ENCODE results near the gene PIK3R3.

Gene PIK3R3

DNA sequence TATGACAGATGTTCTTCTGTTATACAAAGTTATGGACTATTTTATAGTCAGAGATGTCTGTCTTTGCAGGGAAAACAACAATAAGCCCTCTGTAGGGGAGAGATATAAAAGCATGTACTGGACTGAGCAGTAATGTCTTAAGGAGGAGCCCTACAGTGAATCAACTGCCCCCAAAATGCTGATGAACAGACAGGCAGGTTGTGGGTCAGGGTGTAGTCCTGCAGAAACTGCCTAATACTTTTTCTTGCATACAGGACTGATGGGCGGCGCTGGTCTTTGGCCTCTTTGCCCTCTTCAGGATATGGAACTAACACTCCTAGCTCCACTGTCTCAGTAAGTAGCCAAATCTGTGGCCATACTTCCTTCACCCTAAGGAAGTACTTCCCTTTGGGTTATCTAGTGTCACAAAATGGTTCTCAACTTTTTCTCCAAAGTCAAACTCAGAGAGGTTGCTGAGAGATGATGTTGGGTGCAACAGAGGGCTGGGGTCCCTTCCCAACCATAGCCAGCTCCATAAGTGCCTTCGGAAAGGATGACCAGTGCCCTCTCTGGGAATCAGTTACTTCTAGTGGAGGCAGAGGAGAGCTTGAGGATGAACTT lies 129.8 kb downstream of the PIK3R3 start:
- TF ChIP-seq, protein P1, sequence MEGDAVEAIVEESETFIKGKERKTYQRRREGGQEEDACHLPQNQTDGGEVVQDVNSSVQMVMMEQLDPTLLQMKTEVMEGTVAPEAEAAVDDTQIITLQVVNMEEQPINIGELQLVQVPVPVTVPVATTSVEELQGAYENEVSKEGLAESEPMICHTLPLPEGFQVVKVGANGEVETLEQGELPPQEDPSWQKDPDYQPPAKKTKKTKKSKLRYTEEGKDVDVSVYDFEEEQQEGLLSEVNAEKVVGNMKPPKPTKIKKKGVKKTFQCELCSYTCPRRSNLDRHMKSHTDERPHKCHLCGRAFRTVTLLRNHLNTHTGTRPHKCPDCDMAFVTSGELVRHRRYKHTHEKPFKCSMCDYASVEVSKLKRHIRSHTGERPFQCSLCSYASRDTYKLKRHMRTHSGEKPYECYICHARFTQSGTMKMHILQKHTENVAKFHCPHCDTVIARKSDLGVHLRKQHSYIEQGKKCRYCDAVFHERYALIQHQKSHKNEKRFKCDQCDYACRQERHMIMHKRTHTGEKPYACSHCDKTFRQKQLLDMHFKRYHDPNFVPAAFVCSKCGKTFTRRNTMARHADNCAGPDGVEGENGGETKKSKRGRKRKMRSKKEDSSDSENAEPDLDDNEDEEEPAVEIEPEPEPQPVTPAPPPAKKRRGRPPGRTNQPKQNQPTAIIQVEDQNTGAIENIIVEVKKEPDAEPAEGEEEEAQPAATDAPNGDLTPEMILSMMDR (conservative IDR thresholded peaks at IDR 0.05; ENCODE audit: low read depth, low read length): no peak
- no peak for DNase-seq (ENCODE audit: low read depth)

DNA sequence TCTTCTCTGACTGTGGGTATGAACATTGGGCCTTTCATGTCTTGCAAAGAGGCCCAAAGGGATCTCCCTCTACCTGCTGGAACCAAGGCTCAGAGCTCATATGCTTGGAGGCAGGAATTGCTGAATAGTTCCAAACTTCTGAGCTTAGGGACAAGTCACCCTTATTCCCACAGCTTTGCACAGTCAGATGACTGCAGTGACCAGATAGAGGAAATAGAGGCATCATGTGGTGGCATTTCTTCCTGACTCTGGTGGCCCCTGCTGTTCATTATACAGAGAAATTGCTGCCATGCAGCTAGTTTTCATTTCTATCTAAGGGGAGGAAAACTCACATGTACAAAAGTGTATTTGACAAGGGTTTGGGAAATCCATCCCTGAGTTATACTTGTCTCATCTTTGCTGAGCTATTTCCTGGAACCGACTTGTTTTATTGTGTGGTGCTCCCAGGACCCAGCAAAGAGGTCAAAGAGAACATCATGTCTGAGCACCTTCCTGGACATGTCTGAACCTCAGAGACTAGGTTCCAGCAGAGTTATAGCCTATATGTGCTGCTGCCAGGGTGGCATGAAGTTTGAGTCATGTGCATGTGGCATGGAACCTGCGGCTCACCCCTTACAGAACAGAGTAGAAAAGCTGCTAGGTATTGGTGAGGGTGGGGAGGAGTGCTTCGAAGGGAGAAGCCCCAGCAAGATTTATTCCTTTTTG lies 131.2 kb downstream of the PIK3R3 start:
- H3K4me3 ChIP-seq (ENCODE audit: low read length): no peak overlapping the region
- TF ChIP-seq, protein P1 (conservative IDR thresholded peaks at IDR 0.05; ENCODE audit: low read depth, low read length): no peak
- no peak for DNase-seq (ENCODE audit: low read depth)

More for the DNA sequence above, 129.8 kb downstream of the PIK3R3 start:
- H3K4me3 ChIP-seq (ENCODE audit: low read length): no peak overlapping the region

DNA sequence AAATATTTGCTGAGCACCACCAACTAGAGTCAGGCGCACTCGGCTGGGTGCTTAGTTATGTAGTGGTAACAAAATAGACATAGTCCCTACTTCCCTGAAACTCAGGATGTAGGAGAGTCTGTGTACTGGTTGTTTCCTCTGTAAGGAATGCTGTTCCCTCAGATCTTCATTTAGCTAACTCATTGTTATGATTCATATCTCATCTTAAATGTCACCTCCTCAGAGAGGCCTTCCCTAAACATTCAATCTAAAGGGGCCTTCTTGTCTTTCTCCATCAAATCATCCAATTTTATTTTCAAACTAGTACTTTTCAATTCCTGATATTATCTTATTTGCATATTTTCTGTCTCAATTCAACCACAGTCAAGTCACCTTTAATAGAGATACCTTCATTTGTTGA lies 132.9 kb downstream of the PIK3R3 start:
- TF ChIP-seq, protein P1 (conservative IDR thresholded peaks at IDR 0.05; ENCODE audit: low read depth, low read length): no peak
- DNase-seq (ENCODE audit: low read depth): no peak
- no peak overlapping the region for H3K4me3 ChIP-seq (ENCODE audit: low read length)

DNA sequence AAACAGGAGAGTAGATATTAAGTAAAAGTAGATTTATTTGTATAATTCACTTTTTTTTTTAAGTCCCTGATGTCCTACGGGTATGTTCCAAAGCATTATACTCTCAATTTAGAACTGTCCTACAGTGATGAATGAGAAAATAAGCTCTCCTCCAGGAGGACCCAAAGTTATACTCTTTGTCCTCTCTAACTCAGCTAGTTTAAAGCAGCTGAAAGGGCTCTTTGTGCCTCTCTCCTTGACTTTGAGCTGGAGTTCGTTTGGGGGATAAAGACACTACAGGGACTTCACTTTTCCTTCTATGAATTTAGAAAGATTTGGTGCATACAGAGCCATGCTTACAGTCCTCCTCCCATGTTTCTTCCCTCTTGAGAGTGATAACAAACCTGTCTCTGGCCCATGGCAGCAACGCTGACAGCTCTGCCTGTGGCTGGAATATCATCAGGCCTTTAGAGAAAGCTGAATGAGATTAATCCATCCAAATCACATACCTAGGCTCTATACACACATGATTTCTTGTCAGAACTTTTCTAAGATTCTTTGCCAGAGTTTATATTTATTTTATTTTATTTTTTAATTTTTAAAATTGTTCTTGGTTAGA lies 134.3 kb downstream of the PIK3R3 start:
- no peak overlapping the region for H3K4me3 ChIP-seq (ENCODE audit: low read length)
- no peak for DNase-seq (ENCODE audit: low read depth)
- TF ChIP-seq, protein P1 (conservative IDR thresholded peaks at IDR 0.05; ENCODE audit: low read depth, low read length): no peak

DNA sequence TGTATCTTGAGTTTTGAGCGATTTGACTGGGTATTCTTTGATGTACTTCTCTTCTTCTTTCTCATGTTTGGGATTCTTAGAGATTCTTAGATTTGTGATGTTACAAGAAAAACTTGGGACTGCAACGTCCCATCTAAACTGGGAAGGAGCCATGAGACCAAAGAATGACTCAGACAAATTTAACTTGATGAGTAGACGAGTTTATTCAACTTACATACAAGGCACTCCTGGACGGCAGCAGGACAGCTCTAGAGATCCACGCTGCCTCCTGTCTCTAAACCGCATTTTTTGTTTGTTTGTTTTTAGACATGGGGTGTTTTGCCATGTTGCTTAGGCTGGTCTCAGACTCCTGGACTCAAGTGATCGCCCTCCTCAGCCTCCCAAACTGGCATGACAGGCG lies 137.1 kb downstream of the PIK3R3 start:
- TF ChIP-seq, protein P1 (conservative IDR thresholded peaks at IDR 0.05; ENCODE audit: low read depth, low read length): no peak
- no peak for DNase-seq (ENCODE audit: low read depth)
- no peak overlapping the region for H3K4me3 ChIP-seq (ENCODE audit: low read length)

DNA sequence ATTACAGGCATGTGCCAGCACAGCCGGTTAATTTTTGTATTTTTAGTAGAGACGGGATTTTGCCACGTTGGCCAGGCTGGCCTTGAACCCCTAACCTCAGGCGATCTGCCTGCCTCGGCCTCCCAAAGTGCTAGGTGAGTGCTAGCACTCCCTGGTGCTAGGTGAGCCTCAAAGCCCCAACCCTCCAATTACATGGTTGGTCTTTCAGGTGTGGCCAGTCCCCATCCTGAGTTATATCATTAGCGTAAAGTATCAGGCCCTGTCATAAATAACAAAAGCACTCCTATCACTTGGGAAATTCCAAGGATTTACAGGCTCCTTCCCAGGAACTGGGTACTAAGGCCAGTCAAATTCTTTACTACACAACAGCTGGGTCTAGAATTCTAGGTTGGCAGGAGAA lies 138.0 kb downstream of the PIK3R3 start:
- no peak overlapping the region for H3K4me3 ChIP-seq (ENCODE audit: low read length)
- DNase-seq (ENCODE audit: low read depth): no peak
- TF ChIP-seq, protein P1 (conservative IDR thresholded peaks at IDR 0.05; ENCODE audit: low read depth, low read length): no peak
